Measurements from ENCODE around the gene MT1A.
A peak's percentile ranks its signal among the peaks of the same experiment; 100 is the strongest.

MT1A gene

DNA sequence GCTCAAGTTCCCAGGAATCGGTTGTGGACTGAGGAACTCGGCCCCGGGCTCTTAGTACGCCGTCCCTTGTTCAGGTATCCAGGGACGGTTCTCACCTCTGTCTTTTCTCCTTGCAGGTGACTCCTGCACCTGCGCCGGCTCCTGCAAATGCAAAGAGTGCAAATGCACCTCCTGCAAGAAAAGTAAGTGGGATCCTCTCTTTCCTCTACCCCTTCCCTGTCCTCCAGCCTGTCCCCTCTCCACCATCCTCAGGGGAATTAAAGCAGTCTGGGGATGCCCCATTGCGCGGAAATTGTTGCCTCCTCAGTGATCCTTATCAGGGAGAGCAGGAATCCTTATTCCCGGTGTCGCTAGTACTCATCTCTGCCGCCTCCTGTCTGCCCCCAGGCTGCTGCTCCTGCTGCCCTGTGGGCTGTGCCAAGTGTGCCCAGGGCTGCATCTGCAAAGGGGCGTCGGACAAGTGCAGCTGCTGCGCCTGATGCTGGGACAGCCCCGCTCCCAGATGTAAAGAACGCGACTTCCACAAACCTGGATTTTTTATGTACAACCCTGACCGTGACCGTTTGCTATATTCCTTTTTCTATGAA is 29.5 kb upstream of the MT1A start:
- peak overlapping the region; percentile 13 for H3K27ac Mint-ChIP-seq
- no peak for DNase-seq
- H3K36me3 Mint-ChIP-seq (ENCODE audit: low read depth) = no peaks in the 10 kb centered on the region
- TF ChIP-seq, protein P1, sequence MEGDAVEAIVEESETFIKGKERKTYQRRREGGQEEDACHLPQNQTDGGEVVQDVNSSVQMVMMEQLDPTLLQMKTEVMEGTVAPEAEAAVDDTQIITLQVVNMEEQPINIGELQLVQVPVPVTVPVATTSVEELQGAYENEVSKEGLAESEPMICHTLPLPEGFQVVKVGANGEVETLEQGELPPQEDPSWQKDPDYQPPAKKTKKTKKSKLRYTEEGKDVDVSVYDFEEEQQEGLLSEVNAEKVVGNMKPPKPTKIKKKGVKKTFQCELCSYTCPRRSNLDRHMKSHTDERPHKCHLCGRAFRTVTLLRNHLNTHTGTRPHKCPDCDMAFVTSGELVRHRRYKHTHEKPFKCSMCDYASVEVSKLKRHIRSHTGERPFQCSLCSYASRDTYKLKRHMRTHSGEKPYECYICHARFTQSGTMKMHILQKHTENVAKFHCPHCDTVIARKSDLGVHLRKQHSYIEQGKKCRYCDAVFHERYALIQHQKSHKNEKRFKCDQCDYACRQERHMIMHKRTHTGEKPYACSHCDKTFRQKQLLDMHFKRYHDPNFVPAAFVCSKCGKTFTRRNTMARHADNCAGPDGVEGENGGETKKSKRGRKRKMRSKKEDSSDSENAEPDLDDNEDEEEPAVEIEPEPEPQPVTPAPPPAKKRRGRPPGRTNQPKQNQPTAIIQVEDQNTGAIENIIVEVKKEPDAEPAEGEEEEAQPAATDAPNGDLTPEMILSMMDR (IDR thresholded peaks at IDR 0.05) = no peak
- H3K27me3 Mint-ChIP-seq (ENCODE audit: low read depth, poor library complexity) = peaks cover 60% of the 10 kb centered on the region
- H3K4me3 Mint-ChIP-seq = peak overlapping the region; percentile 88
- peaks cover 59% of the 10 kb centered on the region for H3K4me1 Mint-ChIP-seq
- no peaks in the 10 kb centered on the region for H3K9me3 Mint-ChIP-seq

DNA sequence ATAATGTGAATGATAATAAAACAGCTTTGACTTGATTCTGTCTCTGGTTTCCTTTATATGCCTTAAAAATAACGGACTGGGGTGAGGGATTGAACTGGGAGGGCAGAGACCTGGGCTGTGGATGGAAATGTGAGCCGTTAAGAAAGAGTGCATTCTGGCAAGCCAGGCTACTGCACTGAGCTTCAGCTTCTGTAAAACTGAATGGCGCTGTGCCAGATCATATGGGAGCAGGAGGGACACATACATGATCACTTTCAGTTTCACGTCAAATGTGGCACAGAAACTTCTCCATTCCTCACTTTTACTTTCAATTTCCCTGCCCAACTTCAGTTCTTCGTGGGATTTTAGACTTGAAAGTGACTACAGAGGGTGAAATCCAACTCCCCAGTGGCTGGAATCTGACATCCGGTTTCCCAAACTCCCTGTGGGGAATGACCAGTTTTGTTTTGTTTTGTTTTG is 29.0 kb upstream of the MT1A start:
- H3K4me3 Mint-ChIP-seq = peak overlapping the region; percentile 88
- TF ChIP-seq, protein P1 (IDR thresholded peaks at IDR 0.05) = no peak
- DNase-seq = no peak
- peaks cover 62% of the 10 kb centered on the region for H3K27me3 Mint-ChIP-seq (ENCODE audit: low read depth, poor library complexity)
- H3K9me3 Mint-ChIP-seq = no peaks in the 10 kb centered on the region
- H3K36me3 Mint-ChIP-seq (ENCODE audit: low read depth) = no peaks in the 10 kb centered on the region
- peaks cover 59% of the 10 kb centered on the region for H3K4me1 Mint-ChIP-seq
- peak overlapping the region; percentile 13 for H3K27ac Mint-ChIP-seq

DNA sequence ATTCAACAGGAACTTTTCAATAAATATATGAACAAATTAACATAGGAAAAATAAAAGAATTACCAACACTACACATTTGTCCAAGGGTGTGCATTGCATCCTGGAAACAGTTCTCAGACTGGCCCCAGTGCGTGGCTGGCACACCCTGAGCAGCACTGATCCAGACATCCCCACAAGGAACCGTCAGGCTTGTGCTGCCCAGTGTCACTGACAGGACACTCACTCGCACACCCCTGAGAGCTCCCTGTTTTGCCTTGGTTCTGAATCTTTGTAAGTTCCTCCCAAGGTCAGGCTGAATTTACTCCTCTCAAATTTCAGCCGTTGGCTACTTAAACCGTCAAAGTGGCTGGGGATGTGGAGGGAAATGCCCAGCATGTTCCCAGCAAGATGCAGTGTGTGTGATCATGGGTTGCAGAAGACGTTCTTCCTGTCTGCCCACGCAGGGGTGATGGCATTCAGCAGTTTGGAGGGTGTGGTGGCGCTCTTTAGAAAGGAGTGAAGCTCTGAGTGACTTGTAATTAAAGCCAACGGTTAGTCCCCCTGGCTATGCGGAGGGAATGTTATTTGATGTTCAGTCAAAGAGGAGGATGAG is 28.4 kb upstream of the MT1A start:
- no peak for DNase-seq
- Mint-ChIP-seq H3K9me3 (no peaks in the 10 kb centered on the region), H3K27ac (no peak overlapping the region), H3K4me1 (peaks cover 59% of the 10 kb centered on the region), H3K4me3 (peak overlapping the region; percentile 88), H3K27me3 (ENCODE audit: low read depth, poor library complexity) (peaks cover 62% of the 10 kb centered on the region), H3K36me3 (ENCODE audit: low read depth) (no peaks in the 10 kb centered on the region)
- TF ChIP-seq, protein P1 (IDR thresholded peaks at IDR 0.05) = no peak

DNA sequence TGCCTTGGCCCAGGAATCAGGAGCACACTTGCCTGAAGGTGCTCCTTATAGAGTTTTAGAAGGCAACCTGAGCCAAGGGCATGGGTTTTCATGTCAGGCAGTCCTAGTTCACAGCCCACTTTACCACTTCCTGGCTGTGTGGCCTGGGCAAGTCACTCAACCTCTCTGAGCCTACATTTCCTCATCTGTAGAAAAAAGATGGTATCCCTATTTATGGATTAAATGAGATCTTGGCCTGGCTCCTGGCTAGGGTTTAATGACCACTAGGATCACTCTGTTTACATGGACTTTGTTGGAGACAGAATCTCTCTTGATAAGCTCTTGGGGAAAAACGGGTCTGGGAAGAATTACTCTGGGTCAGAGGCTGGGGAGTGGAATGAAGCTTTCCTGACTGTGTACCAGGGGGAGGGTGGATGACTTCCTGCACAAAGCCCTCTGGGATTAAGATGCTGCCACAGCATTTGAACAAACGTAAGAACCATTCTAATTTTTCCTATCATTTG is 27.8 kb upstream of the MT1A start:
- Mint-ChIP-seq H3K36me3 (ENCODE audit: low read depth) (no peaks in the 10 kb centered on the region), H3K4me1 (peaks cover 58% of the 10 kb centered on the region), H3K27me3 (ENCODE audit: low read depth, poor library complexity) (peaks cover 67% of the 10 kb centered on the region), H3K9me3 (no peaks in the 10 kb centered on the region), H3K27ac (no peak overlapping the region), H3K4me3 (peak overlapping the region; percentile 88)
- TF ChIP-seq, protein P1 (IDR thresholded peaks at IDR 0.05) = no peak
- DNase-seq = no peak

DNA sequence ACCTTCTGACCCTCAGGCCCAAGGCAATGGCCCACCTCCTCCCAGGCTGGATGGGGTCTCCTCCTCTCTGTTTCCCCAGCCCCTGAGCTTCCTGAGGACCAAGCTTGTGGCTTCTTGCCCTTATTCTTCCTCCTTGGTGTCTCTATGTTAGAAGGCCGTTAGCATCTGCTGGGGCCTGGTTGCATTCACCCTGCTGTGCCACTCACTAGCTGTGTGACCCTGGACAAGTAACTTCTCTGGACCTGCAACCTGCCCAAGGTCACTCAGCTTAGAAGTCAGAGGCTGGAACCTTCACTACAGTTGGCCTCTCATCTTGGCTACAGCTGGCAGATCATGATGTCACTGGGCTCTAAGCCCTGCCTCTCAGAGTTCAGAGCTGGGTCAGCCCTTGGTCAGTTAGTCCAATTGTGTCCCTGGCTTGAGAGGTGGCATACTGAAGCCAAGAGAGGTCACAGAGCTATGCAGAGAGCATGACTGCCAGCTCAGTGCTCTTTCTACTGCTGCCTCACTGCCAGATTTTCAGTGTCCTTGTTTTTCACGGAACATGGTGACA is 27.1 kb upstream of the MT1A start:
- Mint-ChIP-seq H3K27ac (peak overlapping the region; percentile 55), H3K9me3 (no peaks in the 10 kb centered on the region), H3K4me1 (peaks cover 51% of the 10 kb centered on the region), H3K4me3 (peak overlapping the region; percentile 88), H3K36me3 (ENCODE audit: low read depth) (no peaks in the 10 kb centered on the region), H3K27me3 (ENCODE audit: low read depth, poor library complexity) (peaks cover 69% of the 10 kb centered on the region)
- DNase-seq = no peak
- TF ChIP-seq, protein P1 (IDR thresholded peaks at IDR 0.05) = no peak

Measured in nephron progenitor cell (in vitro differentiated cells).